ENCODE results near the gene CKMT2. TPM values are rescaled to one million over a fixed set of nuclear protein-coding genes. Genes with fewer than 3 reads are reported as not detected.

The CKMT2 gene
- total and polyA plus RNA-seq, 2 experiments from 2014 or later = 5.0 to 7.8 TPM

DNA sequence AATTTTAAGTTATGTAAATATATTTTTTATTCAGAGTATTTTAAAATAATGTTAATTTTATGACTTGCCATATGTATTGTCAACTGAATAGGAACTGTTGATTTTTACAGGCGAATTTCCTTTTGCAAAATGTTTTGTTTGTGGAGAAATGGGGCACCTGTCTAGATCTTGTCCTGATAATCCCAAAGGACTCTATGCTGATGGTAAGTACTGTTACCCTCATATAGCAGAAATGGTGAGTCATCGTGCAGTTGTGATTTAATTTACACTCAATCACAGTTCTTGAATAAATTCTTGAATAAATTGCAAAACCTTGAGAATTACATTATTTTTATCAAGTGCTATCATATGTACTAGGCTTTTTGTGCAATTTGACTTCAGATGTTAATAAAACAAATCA lies 75.7 kb downstream of the CKMT2 start:
- TF ChIP-seq EZH2 (IDR thresholded peaks at IDR 0.05; ENCODE audit: borderline replicate concordance) = no peak
- TF ChIP-seq, protein P1, sequence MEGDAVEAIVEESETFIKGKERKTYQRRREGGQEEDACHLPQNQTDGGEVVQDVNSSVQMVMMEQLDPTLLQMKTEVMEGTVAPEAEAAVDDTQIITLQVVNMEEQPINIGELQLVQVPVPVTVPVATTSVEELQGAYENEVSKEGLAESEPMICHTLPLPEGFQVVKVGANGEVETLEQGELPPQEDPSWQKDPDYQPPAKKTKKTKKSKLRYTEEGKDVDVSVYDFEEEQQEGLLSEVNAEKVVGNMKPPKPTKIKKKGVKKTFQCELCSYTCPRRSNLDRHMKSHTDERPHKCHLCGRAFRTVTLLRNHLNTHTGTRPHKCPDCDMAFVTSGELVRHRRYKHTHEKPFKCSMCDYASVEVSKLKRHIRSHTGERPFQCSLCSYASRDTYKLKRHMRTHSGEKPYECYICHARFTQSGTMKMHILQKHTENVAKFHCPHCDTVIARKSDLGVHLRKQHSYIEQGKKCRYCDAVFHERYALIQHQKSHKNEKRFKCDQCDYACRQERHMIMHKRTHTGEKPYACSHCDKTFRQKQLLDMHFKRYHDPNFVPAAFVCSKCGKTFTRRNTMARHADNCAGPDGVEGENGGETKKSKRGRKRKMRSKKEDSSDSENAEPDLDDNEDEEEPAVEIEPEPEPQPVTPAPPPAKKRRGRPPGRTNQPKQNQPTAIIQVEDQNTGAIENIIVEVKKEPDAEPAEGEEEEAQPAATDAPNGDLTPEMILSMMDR (IDR thresholded peaks at IDR 0.05; ENCODE audit: poor library complexity) = no peak
- no peaks in the 10 kb centered on the region for H3K36me3 ChIP-seq (replicated peaks; ENCODE audit: insufficient read depth, low read depth)
- 96% methylated on average over 2 of the region's 2 CpGs for WGBS (ENCODE audit: low lambda C conversion rate, missing lambda C conversion rate)
- H3K4me3 ChIP-seq = no peak overlapping the region
- no peaks in the 10 kb centered on the region for H3K9me3 ChIP-seq (ENCODE audit: low read depth)
- H3K27ac ChIP-seq = no peak overlapping the region
- H3K27me3 ChIP-seq = no peaks in the 10 kb centered on the region
- no peak for DNase-seq (ENCODE audit: low spot score)
- no peaks in the 10 kb centered on the region for H3K4me1 ChIP-seq (ENCODE audit: insufficient read depth)
- H2AFZ ChIP-seq = no peak overlapping the region
- H3K9me2 ChIP-seq (replicated peaks; ENCODE audit: insufficient read depth) = no peaks in the 10 kb centered on the region
- peaks cover 13% of the 10 kb centered on the region for H3K79me2 ChIP-seq
- H3K4me2 ChIP-seq = no peak overlapping the region
- H4K20me1 ChIP-seq (ENCODE audit: insufficient read depth, poor library complexity, severe bottlenecking) = no peaks in the 10 kb centered on the region

DNA sequence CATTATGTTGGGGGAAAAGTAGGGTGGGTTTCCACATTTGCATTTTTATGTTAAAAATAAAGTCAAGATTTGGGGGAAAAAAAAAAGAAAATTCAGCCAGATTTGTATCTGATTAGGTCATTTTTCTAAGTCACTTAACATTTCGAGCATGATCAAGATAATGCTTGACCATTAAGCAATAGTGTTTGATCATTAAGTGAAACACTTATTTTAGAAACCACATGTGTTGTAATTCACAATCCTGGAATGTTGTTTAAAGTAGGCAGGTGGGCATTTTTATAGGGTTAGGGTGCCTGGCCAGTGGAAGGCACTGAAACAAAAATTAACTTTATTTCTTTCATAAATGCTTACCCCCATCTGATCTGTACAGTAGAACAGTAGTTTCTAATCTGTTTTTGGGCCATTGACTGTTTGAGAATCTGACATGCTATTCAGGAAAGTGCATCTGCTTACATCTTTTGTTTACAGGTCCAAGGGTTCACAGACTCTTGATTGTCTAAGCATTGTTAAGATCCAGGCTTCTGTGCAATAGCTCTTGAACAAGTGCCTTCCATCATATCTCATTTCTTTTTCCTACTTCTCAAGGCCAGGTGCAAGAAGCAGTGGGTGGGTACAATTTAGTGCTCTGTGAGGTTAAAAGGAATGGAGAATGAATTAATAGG lies 77.4 kb downstream of the CKMT2 start:
- DNase-seq (ENCODE audit: low spot score) = no peak
- H3K4me3 ChIP-seq = no peak overlapping the region
- no peaks in the 10 kb centered on the region for H3K9me2 ChIP-seq (replicated peaks; ENCODE audit: insufficient read depth)
- H3K4me2 ChIP-seq = no peak overlapping the region
- H3K79me2 ChIP-seq = no peaks in the 10 kb centered on the region
- H3K27me3 ChIP-seq = no peaks in the 10 kb centered on the region
- no peak overlapping the region for H2AFZ ChIP-seq
- WGBS (ENCODE audit: low lambda C conversion rate, missing lambda C conversion rate) = 70% methylated on average over 1 of the region's 1 CpG
- H3K9me3 ChIP-seq (ENCODE audit: low read depth) = no peaks in the 10 kb centered on the region
- no peaks in the 10 kb centered on the region for H4K20me1 ChIP-seq (ENCODE audit: insufficient read depth, poor library complexity, severe bottlenecking)
- H3K36me3 ChIP-seq (replicated peaks; ENCODE audit: insufficient read depth, low read depth) = no peaks in the 10 kb centered on the region
- TF ChIP-seq, protein P1 (IDR thresholded peaks at IDR 0.05; ENCODE audit: poor library complexity) = no peak
- TF ChIP-seq EZH2 (IDR thresholded peaks at IDR 0.05; ENCODE audit: borderline replicate concordance) = no peak
- no peak for TF ChIP-seq EZH2phosphoT487 (IDR thresholded peaks at IDR 0.05; ENCODE audit: low read depth, severe bottlenecking, unreplicated experiment)
- no peaks in the 10 kb centered on the region for H3K4me1 ChIP-seq (ENCODE audit: insufficient read depth)
- no peak overlapping the region for H3K27ac ChIP-seq

DNA sequence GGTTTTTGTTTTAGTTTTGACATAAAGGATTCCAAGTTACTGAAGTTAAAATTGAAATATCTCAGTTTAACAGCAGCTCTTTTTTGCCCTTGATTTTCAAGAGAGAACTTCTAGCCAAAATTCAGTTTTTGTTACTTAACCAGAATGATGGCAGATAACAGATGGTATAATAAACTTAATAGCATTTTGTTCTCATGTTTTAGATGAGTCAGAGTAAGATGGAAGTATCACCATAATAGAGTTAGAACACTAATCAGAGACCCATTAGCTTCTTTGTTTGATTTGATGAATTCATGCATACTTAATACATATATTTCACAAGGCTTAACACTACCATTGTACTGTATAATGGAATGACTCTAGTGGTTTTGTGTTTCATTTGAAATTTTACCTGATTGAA lies 80.2 kb downstream of the CKMT2 start:
- DNase-seq (ENCODE audit: low spot score) = no peak
- Histone ChIP-seq H3K9me2 (replicated peaks; ENCODE audit: insufficient read depth) (no peaks in the 10 kb centered on the region), H2AFZ (no peak overlapping the region), H3K4me1 (ENCODE audit: insufficient read depth) (no peaks in the 10 kb centered on the region), H3K36me3 (replicated peaks; ENCODE audit: insufficient read depth, low read depth) (no peaks in the 10 kb centered on the region), H3K4me2 (no peak overlapping the region), H3K79me2 (no peaks in the 10 kb centered on the region), H3K4me3 (no peak overlapping the region), H4K20me1 (ENCODE audit: insufficient read depth, poor library complexity, severe bottlenecking) (no peaks in the 10 kb centered on the region), H3K27me3 (no peaks in the 10 kb centered on the region), H3K27ac (no peak overlapping the region), H3K9me3 (ENCODE audit: low read depth) (no peaks in the 10 kb centered on the region)
- TF ChIP-seq EZH2 (IDR thresholded peaks at IDR 0.05; ENCODE audit: borderline replicate concordance) (no peak), EZH2phosphoT487 (IDR thresholded peaks at IDR 0.05; ENCODE audit: low read depth, severe bottlenecking, unreplicated experiment) (no peak)
- TF ChIP-seq, protein P1 (IDR thresholded peaks at IDR 0.05; ENCODE audit: poor library complexity) = no peak

DNA sequence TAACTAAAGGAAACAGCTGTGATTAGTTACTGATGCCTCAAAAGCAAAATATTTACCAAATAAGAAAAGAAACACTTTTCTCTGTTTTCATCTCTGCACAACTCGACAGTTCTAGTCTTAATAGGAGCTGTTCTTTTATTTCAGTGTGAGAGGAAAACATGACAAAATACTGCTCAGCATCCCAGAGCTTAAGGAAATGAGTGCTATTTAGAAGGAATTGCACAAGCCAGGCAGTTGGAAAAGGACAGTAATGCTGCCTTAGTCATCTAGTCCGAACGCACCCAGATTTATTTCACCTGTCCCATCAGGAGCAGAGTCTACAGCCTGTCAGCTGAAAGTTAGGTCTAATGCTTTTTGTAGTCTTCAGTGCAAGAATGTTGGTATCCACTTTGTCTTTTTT lies 80.6 kb downstream of the CKMT2 start:
- WGBS (ENCODE audit: low lambda C conversion rate, missing lambda C conversion rate) = 94% methylated on average over 3 of the region's 3 CpGs
- no peak for TF ChIP-seq EZH2phosphoT487 (IDR thresholded peaks at IDR 0.05; ENCODE audit: low read depth, severe bottlenecking, unreplicated experiment)
- TF ChIP-seq, protein P1 (IDR thresholded peaks at IDR 0.05; ENCODE audit: poor library complexity) = no peak
- no peak for TF ChIP-seq EZH2 (IDR thresholded peaks at IDR 0.05; ENCODE audit: borderline replicate concordance)
- H4K20me1 ChIP-seq (ENCODE audit: insufficient read depth, poor library complexity, severe bottlenecking) = no peaks in the 10 kb centered on the region
- no peak for DNase-seq (ENCODE audit: low spot score)
- H3K9me2 ChIP-seq (replicated peaks; ENCODE audit: insufficient read depth) = no peaks in the 10 kb centered on the region
- H3K36me3 ChIP-seq (replicated peaks; ENCODE audit: insufficient read depth, low read depth) = no peaks in the 10 kb centered on the region
- H2AFZ ChIP-seq = no peak overlapping the region
- H3K4me2 ChIP-seq = no peak overlapping the region
- H3K27me3 ChIP-seq = no peaks in the 10 kb centered on the region
- no peak overlapping the region for H3K27ac ChIP-seq
- no peaks in the 10 kb centered on the region for H3K79me2 ChIP-seq
- H3K4me3 ChIP-seq = no peak overlapping the region
- H3K9me3 ChIP-seq (ENCODE audit: low read depth) = no peaks in the 10 kb centered on the region
- no peaks in the 10 kb centered on the region for H3K4me1 ChIP-seq (ENCODE audit: insufficient read depth)

All from hepatocyte (in vitro differentiated cells).